HL-60 (cell line): ENCODE data around the gene SNX18.

Experiments
- CTCF ChIP-seq: IDR thresholded peaks from one replicate; pipeline ENCODE4 v1.5.1; 2011; ENCODE audit warnings: low read length, control low read depth, inconsistent platforms; ENCODE audit not compliant: insufficient read depth
- GABPA ChIP-seq: IDR thresholded peaks from 2 replicates; pipeline ENCODE4 v1.6.1; 2012; ENCODE audit warnings: low read depth

DNA sequence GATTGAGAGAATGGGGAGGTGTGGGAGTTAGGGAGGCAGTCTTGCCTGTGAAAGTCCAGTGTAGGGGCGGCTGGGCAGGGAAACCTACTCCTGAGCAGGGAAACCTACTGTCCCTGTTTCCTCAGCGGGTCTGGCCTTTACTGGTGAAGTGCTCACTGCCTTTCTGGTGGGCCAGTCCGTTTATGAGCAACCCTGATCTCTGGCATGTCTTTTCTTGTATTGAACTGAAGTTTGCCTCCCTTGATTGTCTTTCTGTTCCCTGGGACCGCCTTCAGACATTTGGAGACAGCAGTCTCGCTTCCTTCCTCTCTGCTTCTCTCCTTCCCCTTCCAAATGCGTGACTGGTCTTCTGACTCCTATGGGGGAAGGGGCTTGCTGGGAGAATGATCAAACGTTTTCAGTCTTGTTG is 2.9 kb downstream of the SNX18 start:
- TF ChIP-seq CTCF (no peak), GABPA (no peak)
